AG04450 (cell line): ENCODE measurements around the gene QDPR. TPM values are rescaled to one million over a fixed set of nuclear protein-coding genes. Genes with fewer than 3 reads are reported as not detected.
"Not testable (repeated sequence)": the region's sequence is repeated elsewhere in the genome, so short reads cannot be mapped to it uniquely, and the experiment has no call there.

Experiments used
- CTCF ChIA-PET: fragments of 300-600, 350-600 bp; formaldehyde crosslinking; extraction: SDS; loops from one replicate; lab custom pipeline; 2022; ENCODE audit warnings: antibody characterized with exemption, inconsistent platforms; lab: Charles Lee
- POLR2A ChIA-PET: fragments of 350-600 bp; formaldehyde crosslinking; extraction: SDS; loops from one replicate; lab custom pipeline; 2021; ENCODE audit warnings: antibody characterized with exemption, inconsistent platforms; lab: Yijun Ruan, JAX
- DNase-seq: peaks from one replicate; pipeline ENCODE4 v3.0.0-alpha.2; 2011; ENCODE audit warnings: low read depth, low spot score
- H3K27ac ChIP-seq: one replicate; pipeline ENCODE4 v1.5.1; 2012; ENCODE audit warnings: low read depth, low read length, control low read depth
- H3K27me3 ChIP-seq: one replicate; pipeline ENCODE4 v1.6.0; 2012; ENCODE audit warnings: low read length; ENCODE audit not compliant: control insufficient read depth, insufficient read depth
- H3K4me3 ChIP-seq: 2 replicates; pipeline ENCODE4 v1.5.1; 2011; ENCODE audit warnings: mild to moderate bottlenecking, low read depth, low read length, control low read depth
- H3K9me3 ChIP-seq: 2 replicates; pipeline ENCODE4 v1.5.1; 2012; ENCODE audit warnings: low read length; ENCODE audit not compliant: control insufficient read depth, insufficient read depth
- polyA plus RNA-seq: library from polyadenylated mRNA; depleted of rRNA; stranded (reverse); fragments of >200 nt; gene quantifications from 2 replicates; pipeline ENCODE4 v1.2.3, GENCODE V29; 2011
- TF ChIP-seq, protein P1 (sequence below): IDR thresholded peaks from 2 replicates; pipeline ENCODE4 v1.5.1; 2011; ENCODE audit warnings: low read depth, low read length, control low read depth, inconsistent platforms

Gene QDPR
- polyA plus RNA-seq, 1 experiment = 36.4 TPM

DNA sequence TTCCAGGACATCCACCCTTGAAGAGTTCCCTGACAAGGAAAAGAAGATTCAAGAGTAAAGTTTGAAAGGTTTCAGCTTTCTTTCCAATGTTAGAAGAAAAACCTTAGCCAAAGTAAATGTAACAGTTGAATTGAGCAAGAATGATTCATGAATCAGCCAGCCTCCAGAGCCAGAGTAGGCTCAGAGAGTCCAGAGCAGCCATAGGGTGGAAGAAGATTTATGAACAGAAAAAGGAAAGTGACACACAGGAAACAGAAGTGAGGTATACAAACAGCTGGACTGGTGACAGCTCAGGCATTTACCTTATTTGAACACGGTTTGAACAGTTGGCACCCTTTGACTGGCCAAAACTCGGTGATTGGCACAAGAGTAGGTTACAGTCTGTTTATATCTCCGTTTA is 63.2 kb downstream of the QDPR start:
- POLR2A ChIA-PET = no interaction called here
- Histone ChIP-seq H3K27ac (no peak overlapping the region), H3K27me3 (no peaks in the 10 kb centered on the region), H3K9me3 (no peaks in the 10 kb centered on the region; the same call in 1 of the 2 replicates), H3K4me3 (no peak overlapping the region)
- CTCF ChIA-PET = interaction anchor here (0.8 to 12.6 kb wide), 13 partner anchors 9 to 1421 kb away, joined by 3 to 141 read pairs (median 13); no protein-coding TSS in a partner anchor
- TF ChIP-seq, protein P1, sequence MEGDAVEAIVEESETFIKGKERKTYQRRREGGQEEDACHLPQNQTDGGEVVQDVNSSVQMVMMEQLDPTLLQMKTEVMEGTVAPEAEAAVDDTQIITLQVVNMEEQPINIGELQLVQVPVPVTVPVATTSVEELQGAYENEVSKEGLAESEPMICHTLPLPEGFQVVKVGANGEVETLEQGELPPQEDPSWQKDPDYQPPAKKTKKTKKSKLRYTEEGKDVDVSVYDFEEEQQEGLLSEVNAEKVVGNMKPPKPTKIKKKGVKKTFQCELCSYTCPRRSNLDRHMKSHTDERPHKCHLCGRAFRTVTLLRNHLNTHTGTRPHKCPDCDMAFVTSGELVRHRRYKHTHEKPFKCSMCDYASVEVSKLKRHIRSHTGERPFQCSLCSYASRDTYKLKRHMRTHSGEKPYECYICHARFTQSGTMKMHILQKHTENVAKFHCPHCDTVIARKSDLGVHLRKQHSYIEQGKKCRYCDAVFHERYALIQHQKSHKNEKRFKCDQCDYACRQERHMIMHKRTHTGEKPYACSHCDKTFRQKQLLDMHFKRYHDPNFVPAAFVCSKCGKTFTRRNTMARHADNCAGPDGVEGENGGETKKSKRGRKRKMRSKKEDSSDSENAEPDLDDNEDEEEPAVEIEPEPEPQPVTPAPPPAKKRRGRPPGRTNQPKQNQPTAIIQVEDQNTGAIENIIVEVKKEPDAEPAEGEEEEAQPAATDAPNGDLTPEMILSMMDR = no peak
- peak; percentile 27 for DNase-seq

DNA sequence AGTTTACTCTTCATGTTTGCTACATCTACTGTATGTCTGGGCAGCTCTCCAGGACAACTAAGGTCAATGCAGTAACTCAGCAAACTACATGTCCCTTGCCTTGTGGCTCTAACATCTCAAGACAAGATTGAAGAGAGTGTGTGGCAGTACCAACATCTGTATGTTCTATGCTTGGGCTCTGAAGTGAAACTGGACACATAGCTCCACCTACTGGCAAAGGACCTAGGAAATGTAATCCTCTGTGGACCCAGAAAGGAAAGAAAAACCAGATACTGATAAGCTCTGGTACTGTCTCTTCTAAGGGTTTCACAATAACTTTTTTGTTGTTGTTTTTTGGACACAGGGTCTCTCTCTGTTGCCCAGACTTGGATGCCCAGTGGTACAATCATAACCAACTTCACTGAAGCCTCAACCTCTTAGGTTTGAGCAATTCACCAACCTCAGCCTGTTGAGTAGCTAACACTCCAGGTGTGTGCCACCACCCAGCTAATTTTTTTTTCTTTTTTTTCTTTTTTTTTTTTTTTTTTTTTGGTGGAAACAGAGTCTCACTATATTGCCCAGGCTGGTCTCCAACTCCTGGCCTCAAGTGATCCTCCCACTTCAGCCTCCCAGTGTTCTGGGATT is 64.1 kb downstream of the QDPR start:
- CTCF ChIA-PET = interaction anchor here (0.6 to 12.6 kb wide), 62 partner anchors 10 to 1420 kb away, joined by 3 to 141 read pairs (median 3); no protein-coding TSS in a partner anchor
- TF ChIP-seq, protein P1 = peak; percentile 84
- no peak overlapping the region for H3K4me3 ChIP-seq
- POLR2A ChIA-PET = no interaction called here
- H3K27me3 ChIP-seq = no peaks in the 10 kb centered on the region
- H3K9me3 ChIP-seq = no peaks in the 10 kb centered on the region; the same call in 1 of the 2 replicates
- DNase-seq = peak; percentile 50
- H3K27ac ChIP-seq = no peak overlapping the region

DNA sequence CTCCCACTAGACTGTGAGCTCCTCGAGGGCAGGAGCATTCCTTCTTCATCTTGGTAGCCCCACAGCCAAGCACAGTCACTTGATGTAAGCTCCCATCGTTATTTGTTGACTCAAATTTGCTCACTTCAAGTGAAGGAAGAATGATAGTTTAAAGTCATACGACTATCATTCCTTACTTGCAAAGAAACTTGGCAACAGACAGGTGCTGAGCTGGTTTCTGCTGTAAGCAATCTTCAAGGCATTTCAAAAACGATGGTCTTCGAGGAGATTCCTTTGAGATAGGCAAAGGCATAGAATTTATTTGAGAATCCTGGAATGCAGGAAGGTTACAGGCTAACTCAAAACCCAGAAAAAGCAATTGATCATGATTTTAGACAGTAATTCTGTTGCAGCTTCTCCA is 64.8 kb downstream of the QDPR start:
- Histone ChIP-seq H3K4me3 (no peak overlapping the region), H3K27ac (no peak overlapping the region), H3K27me3 (no peaks in the 10 kb centered on the region), H3K9me3 (no peaks in the 10 kb centered on the region; the same call in 1 of the 2 replicates)
- TF ChIP-seq, protein P1 = no peak
- DNase-seq = peak; percentile 3
- ChIA-PET POLR2A (interaction anchor here (0.8 kb wide), 1 partner anchor 120 kb away, joined by 3 read pairs; no protein-coding TSS in a partner anchor), CTCF (interaction anchor here (0.6 to 12.6 kb wide), 28 partner anchors 10 to 1213 kb away, joined by 3 to 141 read pairs (median 4); no protein-coding TSS in a partner anchor)

DNA sequence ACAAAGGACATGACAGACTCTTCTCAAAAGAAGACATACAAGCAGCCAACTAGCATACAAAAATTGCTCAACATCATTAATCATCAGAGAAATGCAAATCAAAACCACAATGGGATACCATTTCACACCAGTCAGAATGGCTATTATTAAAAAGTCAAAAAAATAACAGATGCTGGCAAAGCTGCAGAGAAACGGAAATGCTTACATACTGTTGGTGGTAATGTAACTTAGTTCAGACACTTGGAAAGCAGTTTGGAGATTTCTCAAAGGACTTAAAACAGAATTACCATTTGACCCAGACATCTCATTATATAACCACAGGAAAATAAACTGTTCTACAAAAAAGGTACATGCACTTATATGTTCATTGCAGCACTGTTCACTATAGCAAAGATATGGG is 69.4 kb downstream of the QDPR start:
- POLR2A ChIA-PET, H3K27me3 ChIP-seq, H3K27ac ChIP-seq, H3K9me3 ChIP-seq, DNase-seq, CTCF ChIA-PET, H3K4me3 ChIP-seq: not testable (repeated sequence)

DNA sequence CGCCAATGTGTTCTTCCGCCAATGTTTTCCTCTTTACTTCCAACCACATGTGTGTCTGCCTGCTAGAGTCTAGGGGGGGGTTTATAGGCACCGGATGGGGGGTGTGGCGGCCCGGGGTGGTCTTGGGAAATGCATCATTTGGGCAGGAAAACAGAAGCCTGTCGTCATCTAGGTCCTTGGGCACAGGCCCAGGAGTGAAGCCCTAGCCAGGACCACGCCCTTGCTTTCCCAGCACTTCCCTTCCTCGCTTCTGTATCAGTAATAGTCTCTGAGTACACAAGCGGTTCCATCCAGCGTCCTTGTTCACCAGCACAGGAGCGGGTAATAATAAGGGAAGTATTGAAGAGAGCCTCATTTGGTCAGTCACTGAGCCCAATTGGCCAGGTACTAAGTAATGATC is 74.5 kb downstream of the QDPR start:
- no peak overlapping the region for H3K27ac ChIP-seq
- TF ChIP-seq, protein P1 = no peak
- no peak for DNase-seq
- no peaks in the 10 kb centered on the region for H3K27me3 ChIP-seq
- POLR2A ChIA-PET = no interaction called here
- H3K9me3 ChIP-seq = peaks cover 8% of the 10 kb centered on the region
- CTCF ChIA-PET = no interaction called here
- H3K4me3 ChIP-seq = no peak overlapping the region
